CD14-positive monocyte (primary cell): Measurements from ENCODE around the gene SRRD. TPM values are rescaled to one million over a fixed set of nuclear protein-coding genes. Genes with fewer than 3 reads are reported as not detected.
A peak's percentile ranks its signal among the peaks of the same experiment; 100 is the strongest.

Experiments
- DNase-seq, 3 donors: peaks; one replicate each; pipeline ENCODE4 v3.0.0-alpha.2; 2011 to 2022
- H2AFZ ChIP-seq: 2 replicates; pipeline ENCODE4 v1.6.0; 2012; ENCODE audit warnings: mild to moderate bottlenecking, low read depth, low read length, inconsistent platforms; ENCODE audit not compliant: insufficient read depth, poor library complexity, severe bottlenecking
- H3K27ac ChIP-seq, 2 donors: 1 replicate in 1 of 2; 2 replicates in 1 of 2; pipeline ENCODE4 v1.5.1; 2012 to 2013; ENCODE audit warnings: low read length in 2 of 2, control low read depth in 1 of 2, inconsistent platforms in 1 of 2, low read depth in 1 of 2, mild to moderate bottlenecking in 1 of 2
- H3K27me3 ChIP-seq, 2 donors: one replicate each; pipeline versions ENCODE4 v1.6.0 to v1.6.1; 2011 to 2013; ENCODE audit warnings: low read length in 2 of 2; ENCODE audit not compliant: control insufficient read depth in 2 of 2, insufficient read depth in 2 of 2
- H3K36me3 ChIP-seq, 2 donors: replicated peaks in 1 of 2; 1 replicate in 1 of 2; 2 replicates in 1 of 2; pipeline versions ENCODE4 v1.5.1 to v1.6.1; 2012 to 2013; ENCODE audit warnings: low read length in 2 of 2, control low read depth in 1 of 2, inconsistent platforms in 1 of 2, mild to moderate bottlenecking in 1 of 2; ENCODE audit not compliant: insufficient read depth in 2 of 2, control insufficient read depth in 1 of 2
- H3K4me1 ChIP-seq, 2 donors: 1 replicate in 1 of 2; 2 replicates in 1 of 2; pipeline versions ENCODE4 v1.5.1 to v1.6.1; 2012 to 2013; ENCODE audit warnings: low read length in 2 of 2, control low read depth in 1 of 2, inconsistent platforms in 1 of 2, mild to moderate bottlenecking in 1 of 2, moderate library complexity in 1 of 2; ENCODE audit not compliant: insufficient read depth in 2 of 2, control insufficient read depth in 1 of 2
- H3K4me2 ChIP-seq: replicated peaks from 2 replicates; pipeline ENCODE3; 2012; ENCODE audit warnings: low read length, moderate library complexity, mild to moderate bottlenecking; ENCODE audit not compliant: poor library complexity, severe bottlenecking; ENCODE audit errors: extremely low read depth
- H3K4me3 ChIP-seq, 3 experiments: fragments of 200-600 bp in 1 of 3; sonication (generic) in 1 of 3; replicated peaks in 1 of 3; 1 replicate in 2 of 3; 2 replicates in 1 of 3; pipeline ENCODE4 v1.5.1; 2011 to 2013; ENCODE audit warnings: low read length in 3 of 3, mild to moderate bottlenecking in 3 of 3, control low read depth in 2 of 3, low read depth in 2 of 3, inconsistent platforms in 1 of 3, moderate library complexity in 1 of 3
- H3K79me2 ChIP-seq: 2 replicates; pipeline ENCODE4 v1.6.0; 2012; ENCODE audit warnings: mild to moderate bottlenecking, control low read depth, inconsistent platforms, low read length, moderate library complexity; ENCODE audit not compliant: insufficient read depth
- H3K9ac ChIP-seq: 2 replicates; pipeline ENCODE4 v1.6.0; 2017; ENCODE audit warnings: low read length, mild to moderate bottlenecking; ENCODE audit not compliant: insufficient read depth, poor library complexity, severe bottlenecking
- H3K9me3 ChIP-seq, 2 donors: replicated peaks in 1 of 2; 1 replicate in 1 of 2; 2 replicates in 1 of 2; pipeline versions ENCODE4 v1.5.1 to v1.6.1; 2012 to 2013; ENCODE audit warnings: low read length in 2 of 2, control low read depth in 1 of 2; ENCODE audit not compliant: control insufficient read depth in 1 of 2, insufficient read depth in 1 of 2
- H4K20me1 ChIP-seq: 2 replicates; pipeline ENCODE4 v1.6.0; 2012; ENCODE audit warnings: mild to moderate bottlenecking, low read length, control low read depth, moderate library complexity; ENCODE audit not compliant: insufficient read depth
- H3K27ac Mint-ChIP-seq, 7 donors: one replicate each; pipeline ENCODE4 v1.8.0; 2020; ENCODE audit warnings: mild to moderate bottlenecking in 7 of 7, mixed read lengths in 7 of 7, moderate library complexity in 6 of 7, inconsistent platforms in 2 of 7
- H3K27me3 Mint-ChIP-seq, 3 donors: one replicate each; pipeline ENCODE4 v1.8.0; 2021 to 2022; ENCODE audit warnings: low read depth in 3 of 3, mild to moderate bottlenecking in 3 of 3, mixed read lengths in 3 of 3, moderate library complexity in 3 of 3, inconsistent platforms in 1 of 3
- H3K36me3 Mint-ChIP-seq, 2 donors: one replicate each; pipeline ENCODE4 v1.8.0; 2020; ENCODE audit warnings: mixed read lengths in 2 of 2, inconsistent platforms in 1 of 2, mild to moderate bottlenecking in 1 of 2
- H3K4me1 Mint-ChIP-seq: one replicate; pipeline ENCODE4 v1.8.0; 2020; ENCODE audit warnings: mild to moderate bottlenecking, mixed read lengths
- H3K4me3 Mint-ChIP-seq, 2 donors: one replicate each; pipeline ENCODE4 v1.8.0; 2020; ENCODE audit warnings: mild to moderate bottlenecking in 2 of 2, mixed read lengths in 2 of 2, moderate library complexity in 1 of 2
- H3K9me3 Mint-ChIP-seq, 7 donors: one replicate each; pipeline ENCODE4 v1.8.0; 2020 to 2022; ENCODE audit warnings: mixed read lengths in 7 of 7, mild to moderate bottlenecking in 6 of 7, moderate library complexity in 6 of 7, inconsistent platforms in 2 of 7
- WGBS: methylation state at CpG from one replicate; pipeline ENCODE4 v1.1.5; 2013; ENCODE audit warnings: missing lambda C conversion rate; ENCODE audit not compliant: insufficient coverage; 5-methylcytosine and 5-hydroxymethylcytosine counted together
- intact Hi-C, 2 donors: fragments of 100-400 bp; cut with micrococcal nuclease; formaldehyde crosslinking; loops; one replicate each; pipeline versions ENCODE4 v1.15.0 to v1.15.1; 2023
- polyA plus RNA-seq, 3 donors: library from polyadenylated mRNA; depleted of rRNA in 1 of 3; unstranded in 2 of 3; stranded (reverse) in 1 of 3; fragments of 300-500 nt in 2 of 3; fragments of >200 nt in 1 of 3; fragmentation: Illumina TruSeq in 2 of 3; gene quantifications; 1 replicate in 2 of 3; 2 replicates in 1 of 3; pipeline ENCODE4 v1.2.3, GENCODE V29; 2012 to 2021
- TF ChIP-seq, protein P1 (sequence below): fragments of 200-600 bp; IDR thresholded peaks from one replicate; pipeline ENCODE4 v1.8.0; 2022; ENCODE audit warnings: antibody characterized with exemption, mild to moderate bottlenecking

The SRRD gene
- polyA plus RNA-seq, 3 donors = 3.7 to 15.0 (median 10.0) TPM

DNA sequence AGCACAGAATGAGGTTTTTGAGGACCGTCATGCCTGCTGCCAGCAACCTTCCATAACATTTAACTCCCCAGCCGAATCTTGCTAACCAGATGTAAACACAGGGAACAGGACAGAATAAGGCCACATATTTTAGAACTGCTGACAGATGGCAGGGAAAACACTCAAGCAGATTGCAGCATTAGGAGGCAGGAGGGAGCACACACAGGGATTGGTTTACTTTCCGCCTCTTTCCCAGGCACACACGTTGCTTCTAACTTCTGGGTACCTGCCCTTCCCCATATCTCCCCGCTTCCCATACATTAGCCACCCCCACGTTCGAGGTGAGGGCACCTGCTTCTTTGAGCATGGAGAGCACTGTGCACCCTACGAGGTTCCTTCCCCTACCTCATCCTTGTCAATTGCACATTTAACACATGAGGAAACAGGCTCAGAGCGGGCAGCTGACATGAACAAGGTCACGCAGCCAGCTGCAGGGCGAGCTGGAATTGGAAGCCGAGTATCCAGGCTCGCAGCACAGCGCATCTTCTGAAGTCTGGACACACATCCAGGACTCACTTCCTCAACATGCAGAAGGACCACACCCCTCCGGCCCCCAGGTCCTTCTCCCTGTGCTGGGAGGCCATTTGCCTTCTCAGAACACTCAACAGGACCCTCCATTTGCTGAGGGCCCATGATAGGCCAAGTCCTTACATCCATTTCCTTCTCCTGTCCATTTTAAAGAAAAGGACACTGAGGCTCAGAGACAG lies 35.9 kb upstream of the SRRD start:
- Histone ChIP-seq H4K20me1 (no peaks in the 10 kb centered on the region), H3K9me3 (no peaks in the 10 kb centered on the region), H3K27ac (no peak overlapping the region), H3K4me1 (no peaks in the 10 kb centered on the region), H3K4me2 (no peak overlapping the region), H3K4me3 (no peak overlapping the region), H3K36me3 (peaks cover 30 to 65% of the 10 kb centered on the region in 2 donors), H2AFZ (no peak overlapping the region), H3K79me2 (no peaks in the 10 kb centered on the region), H3K9ac (no peak overlapping the region), H3K27me3 (no peaks in the 10 kb centered on the region)
- H3K36me3 Mint-ChIP-seq = peaks cover 57 to 61% of the 10 kb centered on the region in 2 donors
- H3K4me1 Mint-ChIP-seq = peaks cover 3% of the 10 kb centered on the region
- intact Hi-C loops = no loop called here
- no peak overlapping the region for H3K4me3 Mint-ChIP-seq
- H3K27ac Mint-ChIP-seq = peak overlapping the region in 1 of 7 donors; percentile 1
- peaks cover 0 to 2% (median 0%) of the 10 kb centered on the region in 3 donors for H3K27me3 Mint-ChIP-seq
- 86% methylated on average over 11 of the region's 15 CpGs for WGBS
- peaks cover 0 to 2% (median 0%) of the 10 kb centered on the region in 7 donors for H3K9me3 Mint-ChIP-seq
- TF ChIP-seq, protein P1, sequence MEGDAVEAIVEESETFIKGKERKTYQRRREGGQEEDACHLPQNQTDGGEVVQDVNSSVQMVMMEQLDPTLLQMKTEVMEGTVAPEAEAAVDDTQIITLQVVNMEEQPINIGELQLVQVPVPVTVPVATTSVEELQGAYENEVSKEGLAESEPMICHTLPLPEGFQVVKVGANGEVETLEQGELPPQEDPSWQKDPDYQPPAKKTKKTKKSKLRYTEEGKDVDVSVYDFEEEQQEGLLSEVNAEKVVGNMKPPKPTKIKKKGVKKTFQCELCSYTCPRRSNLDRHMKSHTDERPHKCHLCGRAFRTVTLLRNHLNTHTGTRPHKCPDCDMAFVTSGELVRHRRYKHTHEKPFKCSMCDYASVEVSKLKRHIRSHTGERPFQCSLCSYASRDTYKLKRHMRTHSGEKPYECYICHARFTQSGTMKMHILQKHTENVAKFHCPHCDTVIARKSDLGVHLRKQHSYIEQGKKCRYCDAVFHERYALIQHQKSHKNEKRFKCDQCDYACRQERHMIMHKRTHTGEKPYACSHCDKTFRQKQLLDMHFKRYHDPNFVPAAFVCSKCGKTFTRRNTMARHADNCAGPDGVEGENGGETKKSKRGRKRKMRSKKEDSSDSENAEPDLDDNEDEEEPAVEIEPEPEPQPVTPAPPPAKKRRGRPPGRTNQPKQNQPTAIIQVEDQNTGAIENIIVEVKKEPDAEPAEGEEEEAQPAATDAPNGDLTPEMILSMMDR = no peak
- no peak for DNase-seq

GRCh38 chr22:26448334-26448733 lies 35.3 kb upstream of the SRRD start:
- Histone ChIP-seq H3K9me3 (no peaks in the 10 kb centered on the region), H2AFZ (no peak overlapping the region), H3K4me1 (no peaks in the 10 kb centered on the region), H3K36me3 (peaks cover 30 to 65% of the 10 kb centered on the region in 2 donors), H3K79me2 (no peaks in the 10 kb centered on the region), H3K4me3 (no peak overlapping the region), H3K9ac (no peak overlapping the region), H3K27me3 (no peaks in the 10 kb centered on the region), H3K4me2 (no peak overlapping the region), H3K27ac (no peak overlapping the region), H4K20me1 (no peaks in the 10 kb centered on the region)
- Mint-ChIP-seq H3K4me3 (no peak overlapping the region), H3K4me1 (peaks cover 3% of the 10 kb centered on the region), H3K27me3 (peaks cover 0 to 2% (median 0%) of the 10 kb centered on the region in 3 donors), H3K36me3 (peaks cover 57 to 61% of the 10 kb centered on the region in 2 donors), H3K27ac (no peak overlapping the region), H3K9me3 (peaks cover 0 to 2% (median 0%) of the 10 kb centered on the region in 7 donors)
- 100% methylated on average over 2 of the region's 5 CpGs for WGBS
- TF ChIP-seq, protein P1 = no peak
- no peak for DNase-seq
- intact Hi-C loops = no loop called here
